DMS79 treated with DMSO at 0.1 percent for 48 hours (cell line): ENCODE measurements around the gene HDAC1.
"Not testable (repeated sequence)": the region's sequence is repeated elsewhere in the genome, so short reads cannot be mapped to it uniquely, and the experiment has no call there.

Source experiments
- DNase-seq: peaks from one replicate; lab custom pipeline; 2025; lab: John Stamatoyannopoulos, UW

The HDAC1 gene

DNA sequence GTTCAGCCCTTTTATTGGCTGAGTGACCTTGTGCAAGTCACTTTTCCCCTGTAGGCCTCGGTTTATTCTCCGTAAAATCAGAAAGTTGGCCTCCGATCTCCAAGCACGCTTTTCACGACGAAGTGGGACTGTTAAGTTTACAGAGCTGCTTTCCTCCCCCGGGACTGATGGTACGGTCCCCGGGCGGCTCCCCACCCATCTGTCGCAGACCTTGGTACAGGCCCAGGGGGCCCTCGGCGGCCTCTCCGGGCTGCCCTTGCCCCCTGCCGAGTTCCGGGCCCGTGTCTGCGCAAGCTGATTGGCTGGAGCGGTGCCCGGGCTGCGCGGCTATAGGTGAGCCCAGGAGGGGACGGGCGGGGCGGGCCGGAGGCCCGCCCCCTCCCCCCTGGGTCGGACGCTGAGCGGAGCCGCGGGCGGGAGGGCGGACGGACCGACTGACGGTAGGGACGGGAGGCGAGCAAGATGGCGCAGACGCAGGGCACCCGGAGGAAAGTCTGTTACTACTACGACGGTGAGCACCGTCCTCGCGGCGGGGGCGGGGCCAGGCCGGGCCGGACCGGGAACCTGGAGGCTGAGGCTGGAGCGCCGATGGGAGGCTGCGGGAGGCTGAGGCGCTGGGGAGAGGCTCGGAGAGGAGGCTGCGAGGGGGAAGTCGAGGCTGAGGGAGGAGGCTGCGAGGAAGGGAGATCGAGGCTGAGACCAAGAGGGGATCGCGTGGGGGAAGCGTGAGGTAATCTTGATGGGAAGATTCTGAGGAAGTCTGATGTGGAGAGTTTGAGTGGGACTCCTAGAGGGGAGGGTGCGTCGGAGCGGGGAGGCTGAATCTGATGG lies at the start of gene HDAC1:
HDAC1 (plus strand) TSS at position 376 of the 831 bp plus-strand sequence; CDS start at position 463, 87 bp downstream.
- peak; percentile 93 for DNase-seq

- peak; percentile 13 for DNase-seq
Measured at GRCh38 chr1:32242341-32242851, 49.5 kb upstream of the HDAC1 start.

DNA sequence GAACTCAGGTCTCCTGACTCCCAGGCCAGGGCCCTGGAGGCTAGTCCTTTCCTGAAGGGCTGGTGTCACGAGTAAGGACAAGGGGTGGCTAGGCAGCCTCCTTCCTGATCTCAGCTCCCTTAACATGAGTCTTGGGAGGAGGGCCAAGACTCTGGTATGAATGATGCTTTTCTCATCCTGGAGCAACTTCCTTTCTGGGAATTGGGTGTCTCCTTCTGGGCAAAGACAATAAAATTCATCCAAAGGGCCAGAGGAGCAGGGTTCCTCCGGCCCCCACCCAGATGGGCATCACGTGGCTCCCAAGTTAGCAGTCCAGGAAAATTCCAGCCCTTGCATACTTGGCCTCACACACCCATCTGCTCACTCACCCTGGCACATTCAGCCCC lies 45.0 kb upstream of the HDAC1 start, which contains the start of gene FAM167B:
FAM167B (plus strand) TSS at position 335 of the 386 bp plus-strand sequence. CDS start 200 bp downstream, outside the sequence.
- no peak for DNase-seq

- DNase-seq = no peak
Measured at GRCh38 chr1:32247452-32247851, 44.4 kb upstream of the HDAC1 start.

DNA sequence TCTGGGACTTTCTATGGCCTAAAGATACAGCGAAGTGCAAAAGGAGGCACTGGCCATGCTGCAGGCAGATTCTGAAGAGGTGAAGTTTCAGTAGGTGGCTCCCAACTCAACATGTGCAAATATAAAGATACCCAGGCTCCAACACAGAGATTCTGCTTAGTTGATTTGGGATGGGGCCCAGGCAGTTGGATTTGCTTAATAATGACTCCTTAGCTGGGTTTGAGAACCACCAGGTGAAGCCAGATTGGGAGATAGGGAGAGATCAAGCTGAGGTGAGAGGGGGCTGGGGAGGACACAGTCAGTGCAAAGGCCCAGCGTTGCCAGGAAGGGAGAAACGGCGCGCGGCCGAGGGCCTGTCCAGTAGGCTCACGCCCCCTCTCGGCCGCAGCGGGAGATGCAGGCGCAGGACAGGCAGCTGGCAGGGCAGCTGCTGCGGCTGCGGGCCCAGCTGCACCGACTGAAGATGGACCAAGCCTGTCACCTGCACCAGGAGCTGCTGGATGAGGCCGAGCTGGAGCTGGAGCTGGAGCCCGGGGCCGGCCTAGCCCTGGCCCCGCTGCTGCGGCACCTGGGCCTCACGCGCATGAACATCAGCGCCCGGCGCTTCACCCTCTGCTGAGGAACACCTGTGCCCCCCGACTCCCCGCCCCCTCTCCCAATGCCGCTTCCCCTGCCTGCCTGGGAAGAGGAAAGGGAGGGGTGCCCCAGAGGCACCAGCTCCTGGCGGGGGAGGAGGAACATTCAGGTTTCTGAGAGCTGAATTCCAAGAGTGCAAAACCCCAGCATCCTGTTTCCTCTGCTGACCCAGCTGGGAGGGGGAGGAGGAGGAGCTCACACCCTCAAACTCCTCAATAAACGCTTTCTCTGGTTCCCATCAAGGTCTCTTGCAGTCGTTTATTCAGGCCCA lies 43.6 kb upstream of the HDAC1 start:
- DNase-seq = no peak

GRCh38 chr1:32249831-32250525 lies 41.9 kb upstream of the HDAC1 start:
- no peak for DNase-seq

DNA sequence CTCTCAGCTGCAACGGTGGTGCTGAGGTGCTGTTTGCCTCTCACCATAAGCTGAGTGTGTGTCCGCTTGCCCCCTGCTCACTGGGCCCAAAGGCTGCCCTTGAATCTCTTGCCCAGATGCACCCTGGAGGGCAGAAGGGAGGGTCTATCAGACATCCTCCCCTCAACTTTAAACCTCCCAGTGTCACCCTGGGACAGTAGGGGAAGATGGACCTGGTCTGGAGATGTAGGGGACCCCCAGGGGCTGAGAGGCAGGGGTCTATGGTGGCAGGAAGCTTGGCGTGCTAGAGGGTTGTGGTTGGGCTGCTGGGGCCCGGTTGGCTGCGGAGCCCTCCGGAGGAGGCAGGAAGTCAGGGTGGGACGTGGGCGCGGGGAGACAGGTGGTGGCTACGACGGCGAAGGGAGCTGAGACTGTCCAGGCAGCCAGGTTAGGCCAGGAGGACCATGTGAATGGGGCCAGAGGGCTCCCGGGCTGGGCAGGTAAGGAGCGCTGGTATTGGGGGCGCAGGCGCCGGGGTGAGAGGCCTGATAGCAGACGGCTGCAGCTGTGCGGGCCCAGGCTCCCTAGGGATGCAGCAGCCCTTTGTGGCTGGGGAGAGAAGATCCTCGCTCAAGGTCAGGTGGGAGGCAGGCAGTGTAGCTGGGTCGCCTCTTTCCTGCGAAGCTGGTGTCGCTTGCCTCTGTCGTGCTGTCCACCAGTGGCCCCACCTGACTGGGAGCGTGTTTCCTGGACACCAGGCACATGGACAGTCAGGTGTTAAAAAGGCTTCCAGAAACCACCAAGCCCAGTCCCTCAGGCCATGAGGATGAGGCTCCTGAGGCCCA lies 40.8 kb upstream of the HDAC1 start, which contains the start of gene LCK:
LCK (plus strand) TSS at position 373 of the 824 bp plus-strand sequence. CDS start 23,065 bp downstream, outside the sequence.
- DNase-seq = no peak

DNA sequence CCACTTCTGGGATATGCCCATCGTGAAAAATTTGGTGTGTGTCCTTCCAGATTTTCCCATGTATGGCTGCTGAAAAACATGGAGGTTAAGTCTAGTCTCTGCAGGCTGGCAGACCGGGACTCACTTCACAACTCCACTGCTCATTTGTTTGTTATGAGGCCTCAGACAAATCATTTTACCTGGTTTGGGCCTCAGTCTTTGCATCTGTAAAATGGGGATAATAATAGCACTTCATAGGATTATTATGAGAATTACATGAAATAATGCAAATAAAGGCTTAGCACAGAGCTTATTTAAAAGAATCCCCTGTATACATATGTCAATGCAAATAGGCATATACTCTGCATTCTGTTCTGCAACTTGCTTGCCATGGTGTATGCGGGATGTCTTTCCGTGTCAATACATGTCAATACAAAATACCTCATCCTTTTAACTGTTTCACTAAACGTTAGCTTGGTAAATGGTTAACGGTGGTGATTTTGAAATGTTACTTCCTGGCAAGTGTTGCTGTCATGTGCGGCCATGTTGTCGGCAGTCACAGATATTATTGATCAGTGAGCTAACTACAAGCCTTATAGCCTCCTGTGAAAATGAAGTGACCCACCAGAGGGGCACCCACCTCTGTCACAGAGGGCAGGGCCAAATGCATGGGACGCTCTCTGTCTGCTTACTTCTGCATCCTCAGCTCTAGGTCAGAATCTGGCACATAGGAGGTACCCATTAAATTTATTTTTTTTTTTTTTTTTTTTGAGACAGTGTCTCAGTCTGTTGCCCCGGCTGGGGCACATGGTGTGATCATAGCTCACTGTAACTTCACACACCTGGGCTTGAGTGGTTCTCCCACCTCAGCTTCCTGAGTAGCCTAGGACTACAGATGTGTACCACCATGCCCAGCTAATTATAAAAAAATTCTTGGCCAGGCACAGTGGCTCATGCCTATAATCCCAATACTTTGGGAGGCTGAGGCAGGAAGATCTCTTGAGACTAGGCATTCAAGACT lies 36.5 kb upstream of the HDAC1 start:
- DNase-seq = no peak

DNA sequence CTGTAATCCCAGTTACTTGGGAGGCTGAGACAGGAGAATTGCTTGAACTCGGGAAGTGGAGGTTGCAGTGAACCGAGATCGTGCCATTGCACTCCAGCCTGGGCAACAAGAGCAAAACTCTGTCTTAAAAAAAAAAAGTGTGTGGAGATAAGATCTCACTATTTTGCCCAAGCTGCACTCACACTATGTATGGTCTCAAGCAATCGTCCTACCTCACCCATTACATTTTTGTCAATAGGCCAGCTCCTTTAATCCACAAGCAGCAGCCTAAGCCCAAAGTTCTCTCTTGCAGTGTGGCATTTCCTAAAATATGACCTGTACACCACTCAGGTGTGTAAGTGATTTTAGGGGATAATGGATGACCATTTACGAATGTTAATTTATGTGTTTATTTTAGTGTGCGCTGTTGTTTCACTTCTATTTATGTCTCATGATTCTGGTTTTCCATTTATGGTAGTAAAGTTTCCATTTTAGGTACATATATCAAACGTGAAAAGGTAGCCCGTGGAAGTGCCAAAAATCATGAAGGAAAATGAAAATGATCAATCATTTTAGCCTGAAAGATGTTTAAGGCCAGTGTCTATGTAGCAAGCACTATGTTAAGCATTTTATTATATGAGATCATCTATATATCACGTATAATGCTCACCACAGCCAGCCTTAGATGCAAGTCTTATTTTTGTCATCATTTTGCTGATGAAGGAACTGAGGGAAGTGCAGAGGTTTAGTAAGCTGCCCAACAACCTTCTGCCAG lies 35.2 kb upstream of the HDAC1 start:
- DNase-seq = no peak

- DNase-seq = no peak
Measured at GRCh38 chr1:32257227-32257508, 34.7 kb upstream of the HDAC1 start.

DNA sequence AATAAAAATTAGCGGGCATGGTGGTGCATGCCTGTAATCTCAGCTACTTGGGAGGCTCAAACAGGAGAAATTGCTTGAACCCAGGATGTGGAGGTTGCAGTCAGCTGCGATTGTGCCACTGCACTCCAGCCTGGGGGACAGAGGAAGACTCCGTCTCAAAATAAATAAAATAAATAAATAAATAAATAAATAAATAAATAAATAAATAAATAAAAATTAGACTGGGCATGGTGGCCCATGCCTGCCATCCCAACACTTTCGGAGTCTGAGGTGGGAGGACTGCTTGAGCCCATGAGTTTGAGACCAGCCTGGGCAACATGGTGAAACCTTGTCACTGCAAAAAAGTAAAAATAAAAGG lies 28.7 kb upstream of the HDAC1 start:
- DNase-seq = not testable (repeated sequence)

GRCh38 chr1:32263744-32264143 lies 28.1 kb upstream of the HDAC1 start:
- DNase-seq = no peak

- no peak for DNase-seq
Measured at GRCh38 chr1:32265846-32266245, 26.0 kb upstream of the HDAC1 start.

GRCh38 chr1:32266921-32267591 lies 24.8 kb upstream of the HDAC1 start:
- DNase-seq = no peak

GRCh38 chr1:32269744-32270143 lies 22.1 kb upstream of the HDAC1 start:
- DNase-seq = no peak

- DNase-seq = no peak
Measured at GRCh38 chr1:32272557-32273390, 19.1 kb upstream of the HDAC1 start.

GRCh38 chr1:32273391-32274208 lies 18.3 kb upstream of the HDAC1 start:
- DNase-seq = peak; percentile 84
